Activated CD8-positive, alpha-beta memory T cell treated with anti-CD3 and anti-CD28 coated beads for 1 hour (primary cell): ENCODE results near the gene TINAGL1.

Experiments
- DNase-seq, 2 donors: peaks; one replicate each; pipeline ENCODE4 v3.0.0-alpha.2; 2020; ENCODE audit warnings: low read depth in 1 of 2; ENCODE audit errors: extremely low read depth in 1 of 2

Gene TINAGL1

GRCh38 chr1:31625561-31626222, 49.4 kb downstream of the TINAGL1 start:
- no peak for DNase-seq

GRCh38 chr1:31626223-31627207, 50.2 kb downstream of the TINAGL1 start:
- DNase-seq, result no peak

GRCh38 chr1:31627301-31627929, 51.1 kb downstream of the TINAGL1 start:
- no peak for DNase-seq

- no peak for DNase-seq
Measured at GRCh38 chr1:31627930-31628559, 51.7 kb downstream of the TINAGL1 start.

- no peak for DNase-seq
Measured at GRCh38 chr1:31628931-31629556, 52.7 kb downstream of the TINAGL1 start.

- DNase-seq, result no peak
Measured at GRCh38 chr1:31632649-31633048, 56.3 kb downstream of the TINAGL1 start.

GRCh38 chr1:31633117-31633516, 56.8 kb downstream of the TINAGL1 start:
- no peak for DNase-seq
